Epidermal melanocyte (primary cell): Measurements from ENCODE around the gene SCN9A.

ENCODE experiments used
- DNase-seq: peaks from one replicate; pipeline ENCODE4 v3.0.0; 2011; ENCODE audit warnings: low spot score; ENCODE audit not compliant: insufficient read length

SCN9A gene

GRCh38 chr2:166180951-166181812 lies 194.6 kb downstream of the SCN9A start:
- no peak for DNase-seq

GRCh38 chr2:166179201-166179600 lies 196.5 kb downstream of the SCN9A start:
- no peak for DNase-seq

GRCh38 chr2:166173263-166173662 lies 202.5 kb downstream of the SCN9A start:
- DNase-seq, result no peak

DNA sequence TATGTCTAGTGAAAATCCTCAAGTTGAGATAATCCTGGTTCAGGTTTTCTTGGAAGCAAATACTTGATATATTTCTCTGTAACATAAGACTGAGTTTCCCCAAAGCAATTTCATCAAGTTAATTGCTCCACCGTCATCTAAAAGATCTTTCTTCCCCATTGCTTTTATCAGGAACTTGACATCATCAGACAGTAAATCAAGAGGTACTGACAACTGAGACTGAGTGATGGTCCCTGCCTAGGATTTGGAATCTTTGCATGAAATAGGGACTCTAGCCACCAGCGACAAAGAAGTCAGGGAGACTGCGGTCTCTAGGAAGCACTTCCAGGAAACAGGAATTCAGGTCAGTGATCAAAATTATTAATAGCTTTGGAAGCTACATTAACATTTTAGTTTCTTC lies 204.5 kb downstream of the SCN9A start:
- no peak for DNase-seq

- DNase-seq, result no peak
Observed at GRCh38 chr2:166170356-166170755, 205.4 kb downstream of the SCN9A start.

DNA sequence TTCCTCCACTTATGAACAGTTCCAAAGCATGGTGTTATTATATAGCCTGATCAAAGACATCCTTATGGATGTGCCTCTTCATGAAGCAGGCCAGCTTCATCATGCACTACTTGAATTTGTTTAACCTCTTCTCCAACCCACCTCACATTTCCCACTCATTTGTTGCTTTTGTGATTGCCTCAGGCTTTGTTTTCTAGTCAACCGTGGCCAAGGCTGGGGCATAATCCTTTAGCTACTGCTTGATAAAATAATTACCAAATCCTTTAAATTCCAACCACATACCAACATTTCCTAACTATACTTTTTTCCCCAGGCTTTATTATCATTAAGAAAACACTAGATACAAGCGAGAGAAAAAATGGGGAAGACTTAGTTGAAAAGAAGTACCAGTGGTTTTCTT lies 208.3 kb downstream of the SCN9A start:
- DNase-seq, result no peak

GRCh38 chr2:166163775-166164174 lies 212.0 kb downstream of the SCN9A start:
- DNase-seq, result no peak

DNA sequence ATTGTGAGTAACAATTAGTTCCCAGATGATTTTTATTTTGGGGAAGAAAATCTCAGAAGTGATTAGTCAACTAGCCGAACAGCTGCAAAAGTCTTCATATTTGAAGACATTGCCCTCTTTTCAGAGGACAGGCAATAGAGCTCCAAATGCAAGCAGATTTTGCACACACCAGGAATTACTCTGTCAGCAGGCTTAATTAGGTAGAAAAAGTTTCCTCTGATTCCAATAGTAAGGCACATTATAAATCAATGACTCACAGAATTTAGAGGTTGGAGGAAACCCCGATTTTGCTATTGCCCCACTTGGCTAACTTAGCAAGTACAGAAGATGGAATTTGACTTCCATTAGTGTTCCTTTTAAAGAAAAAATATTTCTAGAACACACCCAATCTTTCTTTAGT lies 217.2 kb downstream of the SCN9A start:
- DNase-seq, result no peak

GRCh38 chr2:166157578-166157977 lies 218.2 kb downstream of the SCN9A start:
- DNase-seq, result no peak

DNA sequence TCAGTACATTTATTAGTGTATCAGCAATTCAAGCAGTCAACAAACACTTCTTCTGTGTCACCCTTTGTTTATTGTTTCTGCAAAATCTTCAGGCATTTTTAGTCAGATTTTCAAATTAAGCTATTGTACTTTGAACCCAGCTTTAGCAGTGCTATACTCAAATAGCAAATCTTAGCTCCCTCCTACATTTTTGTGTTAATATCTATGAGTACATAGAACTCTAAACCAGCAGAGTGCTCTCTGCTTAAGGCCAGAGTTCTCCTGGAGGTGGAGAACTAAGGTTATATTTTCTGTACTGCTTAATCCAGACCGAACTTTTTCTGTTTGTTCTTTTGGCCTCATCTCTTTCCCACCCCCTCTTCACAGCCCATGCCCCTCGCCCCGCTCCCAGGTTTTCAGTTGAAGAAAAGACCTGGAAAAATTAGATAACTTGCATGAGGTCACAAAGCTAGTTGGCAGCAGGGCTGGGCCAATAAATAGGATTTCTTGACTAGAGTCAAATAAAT lies 218.7 kb downstream of the SCN9A start:
- DNase-seq, result no peak

GRCh38 chr2:166155589-166155988 lies 220.2 kb downstream of the SCN9A start:
- DNase-seq, result no peak

DNA sequence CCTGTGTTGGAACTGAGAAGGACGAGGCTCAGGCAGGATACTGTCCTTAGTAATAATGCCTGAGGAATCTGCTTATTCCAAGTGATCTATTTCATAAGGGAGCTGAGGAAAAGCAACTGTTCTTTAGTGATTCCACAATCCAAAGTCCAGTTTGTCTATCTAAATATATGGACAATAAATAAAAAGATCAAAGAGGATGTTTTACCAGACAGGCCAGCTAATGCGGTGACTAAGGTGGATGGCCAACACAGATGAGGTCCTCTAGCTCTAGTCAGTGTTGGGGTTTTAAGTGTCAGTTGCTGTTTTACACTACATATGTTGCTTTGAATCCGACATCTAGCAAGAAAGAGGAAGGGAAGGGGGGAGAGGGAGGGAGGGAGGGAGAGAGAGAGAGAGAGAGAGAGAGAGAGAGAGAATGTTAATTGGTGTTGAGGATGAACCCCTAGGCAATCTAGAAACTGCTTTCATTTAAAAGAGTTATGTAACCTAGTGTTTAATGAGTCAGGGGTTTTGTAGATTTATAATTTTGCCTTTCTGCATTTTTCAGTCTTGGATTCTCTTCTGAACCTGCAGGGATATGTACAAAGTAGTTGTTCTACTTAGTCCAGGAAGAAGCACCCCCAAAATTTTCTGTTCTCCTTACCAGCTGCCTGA lies 220.9 kb downstream of the SCN9A start:
- DNase-seq, result no peak

- no peak for DNase-seq
Observed at GRCh38 chr2:166152064-166152463, 223.7 kb downstream of the SCN9A start.

- DNase-seq, result no peak
Observed at GRCh38 chr2:166148500-166149400, 227.0 kb downstream of the SCN9A start.

- DNase-seq, result no peak
Observed at GRCh38 chr2:166147883-166148282, 227.9 kb downstream of the SCN9A start.
